HG03280 (cell line): ENCODE results near the gene BAHCC1.
"Not testable (repeated sequence)": the region's sequence is repeated elsewhere in the genome, so short reads cannot be mapped to it uniquely, and the experiment has no call there.

ENCODE experiments used
- ATAC-seq: cut with Tn5 transposase; IDR thresholded peaks from one replicate; pipeline ENCODE4 v1.9.1; 2021; ENCODE audit warnings: mild to moderate bottlenecking, moderate library complexity; ENCODE audit not compliant: unreplicated experiment

The BAHCC1 gene

DNA sequence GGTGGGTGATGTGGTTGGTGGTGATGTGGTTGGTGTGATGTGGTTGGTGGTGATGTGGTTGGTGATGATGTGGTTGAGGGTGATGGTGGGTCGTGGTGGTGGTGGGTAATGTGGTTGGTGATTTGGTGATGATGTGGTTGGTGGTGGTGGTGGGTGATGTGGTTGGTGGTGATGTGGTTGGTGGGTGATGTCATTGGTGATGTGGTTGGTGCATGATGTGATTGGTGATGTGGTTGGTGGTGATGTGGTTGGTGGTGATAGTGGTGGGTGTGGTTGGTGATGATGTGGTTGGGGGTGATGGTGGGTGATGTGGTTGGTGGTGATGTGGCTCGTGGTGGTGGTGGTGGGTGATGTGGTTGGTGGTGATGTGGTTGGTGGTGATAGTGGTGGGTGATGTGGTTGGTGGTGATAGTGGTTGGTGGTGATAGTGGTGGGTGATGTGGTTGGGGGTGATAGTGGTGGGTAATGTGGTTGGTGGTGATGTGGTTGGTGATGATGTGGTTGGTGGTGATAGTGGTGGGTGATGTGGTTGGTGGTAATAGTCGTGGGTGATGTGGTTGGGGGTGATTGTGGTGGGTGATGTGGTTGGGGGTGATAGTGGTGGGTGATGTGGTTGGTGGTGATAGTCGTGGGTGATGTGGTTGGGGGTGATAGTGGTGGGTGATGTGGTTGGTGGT is 30.6 kb downstream of the BAHCC1 start:
- ATAC-seq: not testable (repeated sequence)

DNA sequence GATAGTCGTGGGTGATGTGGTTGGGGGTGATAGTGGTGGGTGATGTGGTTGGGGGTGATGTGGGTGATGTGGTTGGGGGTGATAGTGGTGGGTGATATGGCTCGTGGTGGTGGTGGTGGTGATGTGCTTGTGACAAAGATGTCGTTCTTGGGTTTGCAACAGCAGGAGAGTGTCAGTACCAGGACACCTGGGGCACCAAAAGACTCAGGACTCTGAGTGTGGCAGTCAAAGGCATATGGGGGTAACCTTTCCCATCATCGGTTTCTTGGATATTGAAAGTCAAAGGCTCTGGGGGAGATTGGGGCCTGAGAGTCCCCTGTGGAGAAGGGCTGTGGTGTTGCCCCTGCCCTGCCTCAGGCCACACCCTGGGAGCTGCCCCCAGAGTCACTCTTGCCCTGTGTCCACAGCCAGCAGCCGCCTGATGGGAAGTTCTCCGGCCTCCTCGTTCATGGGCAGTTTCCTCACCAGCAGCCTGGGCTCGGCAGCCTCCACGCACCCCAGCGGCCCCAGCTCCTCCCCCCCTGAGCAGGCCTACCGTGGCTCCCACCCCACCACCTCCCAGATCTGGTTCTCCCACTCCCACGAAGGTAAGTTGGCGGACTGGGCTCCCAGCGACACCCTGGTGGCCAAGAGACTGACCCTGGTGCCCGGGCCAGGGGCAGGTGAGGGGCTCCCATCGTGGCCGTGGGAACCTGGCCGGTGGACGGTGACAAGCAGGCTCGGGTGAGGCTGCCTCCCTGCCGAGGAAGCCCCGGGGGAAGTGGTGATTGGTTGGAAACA is 31.3 kb downstream of the BAHCC1 start:
- no peak for ATAC-seq

DNA sequence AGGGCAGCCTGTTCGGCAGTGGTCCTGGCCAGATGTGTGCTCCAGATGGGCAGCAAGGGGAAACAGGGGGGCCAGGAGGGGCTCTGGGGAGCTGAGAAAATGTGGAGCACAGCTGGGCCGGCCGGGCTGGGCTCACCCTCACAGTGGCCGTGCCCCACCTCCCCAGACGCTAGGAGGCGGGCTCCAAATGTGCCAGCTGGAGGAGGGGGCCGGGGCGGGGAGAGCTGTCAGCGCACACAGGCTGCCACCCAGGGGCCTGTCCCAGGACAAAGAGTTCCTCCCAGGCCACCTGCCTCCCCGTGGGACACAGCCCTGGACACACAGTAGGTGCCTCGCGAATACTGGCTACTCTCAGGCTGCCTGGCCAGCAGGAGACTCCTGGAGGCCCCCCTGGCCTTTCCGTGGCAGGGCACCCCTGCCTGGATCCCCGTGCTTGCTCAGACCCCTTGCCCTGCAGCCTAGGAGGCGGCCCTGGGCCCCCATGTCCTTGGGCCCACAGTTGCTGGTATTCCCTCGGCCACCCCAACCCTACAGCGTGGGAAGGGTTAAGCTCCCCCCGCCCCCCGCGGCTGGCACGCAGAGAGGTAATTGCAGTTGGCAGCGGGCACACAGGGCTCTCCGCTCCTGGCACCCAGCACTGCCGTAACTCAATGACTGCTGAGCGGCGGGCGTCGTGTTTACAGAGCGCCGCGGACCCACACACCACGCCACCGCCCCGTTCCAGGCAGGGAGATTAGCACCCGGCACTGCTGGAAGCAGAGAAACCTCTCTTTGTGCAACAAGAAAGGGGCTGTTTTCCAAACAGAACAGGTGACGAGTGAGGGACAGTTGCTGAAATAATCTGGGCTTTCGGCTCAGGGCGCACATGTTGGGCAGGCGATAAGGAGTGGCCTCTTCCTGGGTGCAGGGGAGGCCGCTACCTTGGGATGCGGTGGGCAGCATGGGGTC is 32.2 kb downstream of the BAHCC1 start:
- no peak for ATAC-seq

DNA sequence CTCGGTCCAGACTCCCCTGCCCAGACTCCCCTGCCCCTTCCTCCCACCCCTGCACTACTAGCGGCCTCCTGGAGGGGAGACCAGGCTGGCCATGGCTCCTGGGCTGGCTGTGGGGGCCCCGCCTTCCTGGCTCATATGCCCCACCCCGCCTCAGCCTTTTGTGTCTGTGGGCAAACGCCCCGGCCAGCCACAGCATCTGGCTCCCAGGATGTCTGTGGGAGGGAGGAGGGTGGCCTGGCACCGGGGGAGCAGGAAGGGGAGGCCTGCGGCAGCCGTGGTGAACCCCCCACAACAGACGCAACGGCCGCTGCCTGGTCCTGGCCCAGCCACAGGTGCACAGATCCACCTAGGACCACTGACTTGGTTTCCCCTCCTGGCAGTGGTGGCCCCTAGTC is 32.9 kb downstream of the BAHCC1 start:
- ATAC-seq: no peak

DNA sequence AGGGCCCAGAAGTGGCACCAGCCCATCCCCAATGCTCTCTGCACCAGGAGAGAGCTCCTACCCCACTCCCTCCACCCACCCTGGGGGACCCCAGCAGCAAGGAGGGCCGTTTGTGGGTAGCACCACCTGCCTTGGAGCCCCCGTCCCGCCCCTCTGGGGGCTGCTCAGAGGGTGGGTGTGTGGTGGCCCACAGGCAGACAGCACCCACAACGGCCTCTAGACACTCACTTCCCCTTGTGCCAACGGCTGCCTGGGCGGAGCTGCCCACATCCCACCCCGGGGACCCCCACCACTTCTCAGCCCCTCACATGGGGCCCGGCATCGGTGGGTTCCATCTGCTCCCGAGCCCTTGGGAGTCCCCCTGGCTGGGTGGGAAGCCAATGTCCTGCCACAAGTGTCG is 33.3 kb downstream of the BAHCC1 start:
- no peak for ATAC-seq

DNA sequence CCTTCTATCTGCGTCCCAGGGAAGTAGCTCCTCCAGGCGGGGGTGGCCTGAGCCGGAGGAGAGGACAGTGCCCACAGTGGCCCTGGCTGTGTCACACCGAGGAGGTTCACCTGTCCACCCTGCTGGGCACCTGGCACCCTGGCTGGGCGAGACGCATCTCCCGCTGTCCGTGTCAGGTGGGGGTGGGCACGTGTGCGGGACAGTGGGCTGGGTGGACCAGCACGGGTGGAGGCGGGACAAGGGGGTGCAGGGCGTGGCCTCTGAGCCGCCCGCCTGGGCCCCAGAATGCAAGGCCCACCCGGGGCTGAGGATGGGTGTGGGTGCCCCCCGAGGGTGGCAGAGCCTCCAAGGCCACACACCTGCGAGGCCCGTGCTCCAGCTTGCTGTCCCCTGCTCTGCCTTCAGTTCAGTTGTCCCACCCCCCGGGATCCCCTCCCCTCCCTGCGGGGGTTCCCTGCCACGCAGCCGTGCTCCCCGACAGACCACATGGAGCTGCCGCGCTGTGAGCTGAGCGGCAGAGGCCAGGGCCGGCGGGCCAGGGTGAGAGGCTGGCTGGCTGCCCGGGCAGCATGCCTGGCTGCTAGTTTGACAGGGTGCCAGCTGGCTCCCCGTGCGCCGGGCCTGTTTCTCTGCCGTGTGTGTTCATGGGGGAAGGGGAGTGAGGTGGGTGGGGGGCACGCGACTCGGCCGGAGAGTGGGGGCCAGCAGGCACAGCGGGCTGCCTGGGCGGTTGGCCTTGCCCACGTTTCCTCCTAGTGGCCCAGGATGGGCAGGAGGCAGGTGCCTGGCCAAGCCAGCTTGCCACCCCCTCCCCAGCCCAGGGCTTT is 33.9 kb downstream of the BAHCC1 start:
- no peak for ATAC-seq

DNA sequence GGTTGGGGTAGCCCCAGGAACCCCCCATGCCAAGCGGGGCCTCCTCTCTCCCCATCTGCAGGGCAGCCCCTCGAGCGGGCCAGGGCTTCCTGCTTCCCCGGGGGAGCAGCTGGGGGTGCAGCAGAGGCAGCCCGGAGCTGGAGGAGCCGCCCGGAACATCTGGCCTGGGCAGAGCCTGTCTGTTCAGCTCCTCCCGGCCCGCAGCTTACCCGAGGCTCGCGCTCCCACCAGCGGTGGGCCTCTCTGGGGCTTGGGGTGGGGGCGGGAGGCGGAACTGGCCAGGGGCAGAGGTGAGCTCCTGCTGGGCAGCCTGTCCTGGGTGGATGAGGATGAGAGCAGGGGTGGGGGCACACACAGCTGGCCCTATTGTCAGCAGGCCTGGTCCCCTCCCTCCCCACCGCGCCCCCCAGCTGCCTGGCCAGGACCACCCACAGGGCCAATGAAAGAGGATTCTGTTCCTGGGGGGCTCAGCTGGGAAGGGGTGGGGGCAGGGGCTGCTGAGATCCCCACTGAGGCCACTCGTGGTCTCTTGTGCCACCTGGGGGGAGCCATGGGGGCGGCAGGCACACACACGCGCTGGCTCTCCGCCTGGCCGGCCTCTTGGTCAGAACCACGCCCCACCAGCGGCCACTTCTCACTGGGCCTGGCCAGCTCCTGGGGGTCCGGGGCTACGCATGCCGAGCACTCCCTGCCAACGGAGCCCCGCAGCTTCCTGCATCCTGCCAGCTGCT is 34.7 kb downstream of the BAHCC1 start:
- no peak for ATAC-seq

DNA sequence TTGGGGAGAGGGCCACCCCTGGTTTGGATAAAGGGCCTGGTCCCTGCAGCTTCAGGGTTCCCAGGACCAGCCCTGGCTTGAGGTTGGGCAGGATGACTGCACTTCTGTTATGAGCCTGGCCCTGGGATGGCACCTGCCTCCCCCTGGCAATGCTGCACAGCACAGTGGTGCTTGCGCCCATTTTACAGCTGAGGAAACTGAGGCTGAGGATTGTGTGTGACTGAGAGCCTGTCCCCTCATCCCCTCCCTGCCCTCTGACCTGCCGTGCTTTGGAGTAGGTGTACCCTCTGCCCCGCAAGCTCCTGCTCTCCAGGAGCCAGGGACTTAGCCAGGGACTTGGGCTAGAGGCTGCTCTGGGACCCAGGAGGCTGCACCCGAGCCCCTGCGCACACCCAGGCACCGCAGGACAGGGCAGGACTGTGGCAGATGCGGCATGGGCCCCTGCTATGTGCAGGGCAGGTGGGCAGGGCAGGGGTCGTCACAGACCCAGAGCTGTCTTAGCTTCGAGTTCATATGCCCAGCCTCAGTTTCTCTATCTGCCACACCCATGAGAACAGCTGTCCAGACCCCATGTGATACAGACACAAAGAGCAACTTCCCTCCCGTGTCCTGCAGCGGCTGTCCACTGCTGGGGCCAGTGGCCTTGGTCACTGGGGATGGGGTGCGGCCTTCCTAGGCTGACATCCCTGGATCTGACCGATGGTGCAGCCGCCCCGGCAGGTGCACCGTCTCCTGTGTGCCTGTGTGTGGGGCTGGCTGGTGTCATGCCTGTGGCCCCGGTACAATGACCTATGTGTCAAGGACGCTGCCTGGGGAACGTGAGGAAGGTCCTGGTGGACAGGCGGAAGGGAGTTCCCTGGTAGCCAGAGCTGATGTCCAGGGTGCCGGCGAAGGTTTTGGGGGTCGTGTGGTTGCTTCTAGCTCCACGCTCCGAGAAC is 36.6 kb downstream of the BAHCC1 start:
- no peak for ATAC-seq

DNA sequence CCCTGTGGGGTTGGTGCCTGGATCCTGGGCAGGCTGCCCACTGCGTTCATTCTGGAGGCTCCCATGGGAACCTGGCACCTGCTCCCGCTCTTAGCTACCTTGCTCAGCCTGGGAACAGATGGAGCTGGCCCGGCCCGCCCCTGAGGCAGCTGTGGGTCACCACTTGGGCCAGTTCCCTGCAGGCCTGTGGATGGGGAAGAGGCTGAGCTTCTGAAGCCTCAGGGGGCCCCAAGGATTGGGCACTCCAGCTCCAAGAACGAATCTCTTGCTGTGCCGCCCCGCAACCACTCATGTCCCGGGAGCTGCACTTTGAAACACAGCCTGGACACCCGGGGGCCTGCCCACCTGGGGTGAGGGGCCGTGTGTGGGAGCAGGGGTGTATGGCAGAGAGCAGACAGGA is 37.7 kb downstream of the BAHCC1 start:
- no peak for ATAC-seq

DNA sequence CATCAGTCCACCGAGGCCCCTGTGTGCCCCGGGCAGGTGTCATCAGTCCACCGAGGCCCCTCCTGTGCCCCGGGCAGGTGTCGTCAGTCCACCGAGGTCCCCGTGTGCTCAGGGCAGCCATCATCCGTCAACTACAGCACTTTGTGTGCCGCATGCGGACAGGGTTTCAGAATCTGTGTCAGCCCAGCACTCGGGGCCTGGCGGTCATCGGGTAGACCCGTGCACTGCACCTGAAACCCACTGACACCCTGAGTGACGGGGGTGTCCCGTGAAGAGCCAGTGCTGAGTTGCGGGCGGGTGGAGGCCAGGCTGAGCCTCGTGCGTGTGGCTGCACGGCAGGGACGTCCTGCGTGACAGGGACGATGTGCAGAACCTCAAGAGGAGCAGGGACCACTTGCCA is 38.4 kb downstream of the BAHCC1 start:
- ATAC-seq: no peak

DNA sequence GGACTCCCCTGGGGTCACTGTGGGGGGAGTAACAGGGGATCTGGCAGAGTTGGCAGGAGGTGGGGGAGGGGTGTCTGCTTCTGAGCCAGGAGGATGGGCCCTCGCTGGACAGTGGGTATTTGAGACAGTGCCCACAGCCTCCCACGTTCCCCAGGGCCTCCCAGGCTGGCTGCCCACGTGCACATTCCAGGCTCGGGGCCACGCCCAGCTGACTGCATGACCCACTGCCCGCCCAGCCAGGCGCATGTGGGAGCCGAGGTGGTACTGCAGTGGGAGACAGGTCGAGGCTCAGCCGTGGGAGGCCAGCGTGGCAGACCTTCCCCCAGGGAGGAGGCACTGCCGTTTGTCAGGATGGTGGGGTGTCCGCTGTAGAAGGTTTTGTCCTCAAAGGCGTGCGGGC is 38.8 kb downstream of the BAHCC1 start:
- ATAC-seq: no peak

DNA sequence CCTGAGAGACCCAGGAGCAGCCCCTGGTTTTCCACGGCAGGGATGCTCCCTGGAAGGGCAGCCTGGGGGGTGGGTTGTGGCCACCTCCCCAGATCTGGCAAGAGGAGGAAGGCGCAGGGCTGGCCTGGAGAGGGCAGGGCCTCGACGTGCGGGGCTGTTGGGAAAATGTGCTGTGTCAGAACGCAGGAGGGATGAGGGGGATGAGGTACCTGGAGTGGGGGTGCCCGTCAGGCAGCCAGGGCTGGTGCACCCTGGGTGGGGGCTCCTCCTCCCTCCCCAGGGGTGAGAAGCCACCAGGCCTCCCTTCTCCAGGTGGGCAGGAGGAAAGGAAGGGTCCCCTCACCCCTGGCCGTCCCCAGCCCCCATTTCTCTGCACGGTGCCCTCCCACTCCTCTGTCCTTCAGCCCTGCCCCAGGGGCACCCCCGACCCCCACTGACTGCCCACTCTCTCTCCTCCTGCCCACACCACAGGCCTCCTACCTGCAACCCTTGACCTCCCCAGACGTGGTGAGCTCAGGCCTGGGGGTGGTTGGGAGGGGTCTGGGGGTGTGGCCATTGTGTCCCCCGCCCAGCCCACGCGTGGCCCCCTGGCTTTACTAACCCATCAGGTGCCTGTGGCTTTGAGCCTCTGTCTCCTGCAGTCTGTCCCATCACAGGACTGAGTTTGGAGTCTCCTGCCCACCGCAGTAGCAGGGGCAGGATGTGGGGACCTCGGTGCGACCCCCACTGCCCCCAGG is 39.6 kb downstream of the BAHCC1 start:
- ATAC-seq: no peak

DNA sequence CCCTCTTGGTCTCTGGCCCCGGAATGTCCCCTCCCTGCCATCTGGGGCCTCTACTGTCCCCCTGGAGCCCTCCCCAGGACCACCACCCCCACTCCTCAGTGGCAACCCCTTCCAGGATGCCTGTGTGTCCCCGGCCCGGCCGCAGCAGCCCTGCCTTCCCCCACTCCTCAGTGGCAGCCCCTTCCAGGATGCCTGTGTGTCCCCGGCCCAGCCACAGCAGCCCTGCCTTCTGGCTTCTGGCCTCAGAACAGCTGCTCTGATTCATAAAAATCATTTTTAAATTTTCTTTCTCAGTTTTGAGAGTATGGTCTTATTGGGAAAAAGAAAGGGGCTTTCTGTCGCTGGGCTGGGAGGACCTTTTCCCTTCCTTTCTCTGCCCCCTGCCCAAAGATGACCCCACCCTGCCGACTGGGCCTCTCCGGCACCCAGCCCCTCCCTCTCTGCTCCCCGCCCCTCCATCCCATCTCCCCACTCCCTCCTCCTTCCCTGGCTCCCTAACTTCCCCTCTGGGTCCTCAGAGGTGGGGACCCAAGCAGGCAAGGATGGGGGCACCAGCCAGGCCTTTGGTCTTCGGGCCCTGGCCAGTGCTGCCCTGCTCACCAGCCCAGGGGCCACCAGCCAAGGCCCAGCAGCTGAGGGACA is 40.5 kb downstream of the BAHCC1 start:
- ATAC-seq: no peak

DNA sequence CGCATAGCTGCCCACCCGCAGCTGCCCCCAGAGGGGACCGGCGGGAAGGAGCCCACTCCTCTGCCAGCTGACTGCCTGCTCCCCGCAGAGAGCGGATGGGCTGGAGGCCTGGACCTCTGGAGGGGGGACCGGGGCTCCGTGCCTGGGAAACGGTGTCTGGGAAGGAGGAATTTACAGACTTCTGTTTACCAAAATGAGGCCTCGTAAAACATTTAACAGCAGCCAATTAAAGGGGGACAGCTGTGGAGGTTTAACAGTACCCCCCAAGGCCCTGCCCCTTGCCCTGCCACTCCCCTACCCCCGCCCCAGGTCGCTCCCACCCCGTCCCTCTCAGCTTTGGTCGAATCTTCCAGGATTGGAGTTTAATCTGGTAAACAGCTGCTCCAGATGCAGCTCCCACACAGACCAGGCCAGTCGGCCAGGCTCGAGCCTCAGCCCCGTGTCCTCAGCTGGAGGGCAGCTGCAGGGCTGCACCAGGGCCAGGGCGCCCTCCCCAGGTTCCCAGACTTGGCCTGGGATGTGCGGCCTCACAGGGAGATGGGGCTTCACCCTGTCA is 41.1 kb downstream of the BAHCC1 start:
- no peak for ATAC-seq

DNA sequence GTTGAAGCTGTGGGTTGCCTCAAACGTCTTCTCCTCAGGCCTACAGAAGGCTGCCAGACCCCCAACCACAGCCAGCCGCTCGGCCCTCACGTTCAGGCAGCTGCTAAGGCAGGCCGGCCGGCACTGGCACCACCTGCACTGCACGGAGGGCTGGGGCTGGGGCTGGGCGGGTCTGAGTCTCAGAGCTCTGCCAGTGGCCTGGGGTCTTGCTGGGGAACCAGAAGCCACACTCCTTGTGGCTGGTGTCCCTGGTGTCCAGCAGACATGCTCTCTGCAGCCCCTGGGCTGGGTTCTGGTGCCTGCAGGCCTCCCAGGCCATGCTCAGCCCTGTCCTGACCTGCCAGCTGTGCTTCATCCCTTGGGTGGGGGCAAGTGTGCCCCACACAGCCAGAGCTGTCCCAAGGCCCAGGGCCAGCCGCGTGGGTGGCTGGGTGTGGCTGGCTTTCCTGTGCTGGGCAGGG is 42.0 kb downstream of the BAHCC1 start:
- ATAC-seq: no peak

DNA sequence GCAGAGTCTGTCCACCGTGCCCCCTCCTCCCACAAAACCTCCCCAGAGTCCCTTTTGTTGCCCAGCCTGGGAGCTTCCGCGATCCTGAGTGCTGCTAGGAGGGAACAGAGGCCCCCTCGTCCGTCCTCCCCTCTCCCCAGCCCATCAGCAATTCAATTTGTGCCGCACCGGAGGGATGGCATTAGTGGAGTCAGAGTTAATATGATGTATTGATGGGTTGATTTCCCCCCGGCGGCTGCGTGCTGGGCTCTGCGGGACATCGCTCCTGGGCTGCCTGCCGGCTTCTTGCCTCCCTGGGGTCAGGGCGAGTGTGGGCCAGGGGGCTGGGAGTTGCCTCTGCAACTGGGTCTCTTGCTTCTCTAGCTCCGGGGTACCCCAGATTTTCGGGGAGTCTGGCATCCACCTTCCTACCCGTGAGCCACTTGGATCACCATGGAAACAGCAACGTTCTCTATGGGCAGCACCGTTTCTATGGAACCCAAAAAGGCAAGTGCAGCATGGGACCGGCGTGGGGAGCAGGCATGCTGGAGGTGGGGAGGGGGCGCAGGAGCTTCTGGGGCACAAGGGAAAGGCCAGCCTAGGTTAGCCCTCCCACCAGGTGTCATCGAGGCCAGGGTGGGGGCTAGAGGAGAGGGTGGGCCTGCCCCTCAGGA is 42.9 kb downstream of the BAHCC1 start:
- ATAC-seq: no peak

DNA sequence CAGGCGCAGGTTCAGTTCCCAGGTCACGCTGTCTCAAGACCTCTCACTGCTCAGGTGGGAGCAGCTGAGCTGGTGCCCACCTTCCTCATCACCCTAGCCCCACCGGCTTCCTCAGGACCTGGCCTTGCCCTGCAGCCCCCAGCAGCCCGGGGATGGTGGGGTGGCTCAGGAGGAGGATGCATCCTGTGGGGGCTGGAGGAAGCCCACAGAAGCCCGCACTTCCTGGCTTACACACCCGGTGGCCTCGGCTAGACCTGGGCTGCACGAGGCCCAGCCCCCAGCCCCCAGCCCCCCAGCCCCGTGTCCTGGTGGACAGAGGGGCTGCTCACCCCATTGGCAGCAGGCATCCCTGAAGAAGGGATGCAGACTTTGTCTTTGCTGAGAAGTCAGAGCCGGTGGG is 43.4 kb downstream of the BAHCC1 start:
- no peak for ATAC-seq
